Nephron (organoid): ENCODE data around the gene LIX1.
"Not testable (repeated sequence)": the region's sequence is repeated elsewhere in the genome, so short reads cannot be mapped to it uniquely, and the experiment has no call there.

ENCODE experiments used
- H3K27ac Mint-ChIP-seq, 3 experiments: 2 replicates each; pipeline ENCODE4 v1.8.0; 2020; ENCODE audit warnings: mixed read lengths in 3 of 3, mild to moderate bottlenecking in 2 of 3, moderate library complexity in 1 of 3
- H3K27me3 Mint-ChIP-seq: 2 replicates; pipeline ENCODE4 v1.8.0; 2021; ENCODE audit warnings: low read depth, mild to moderate bottlenecking, moderate library complexity, mixed read lengths
- H3K36me3 Mint-ChIP-seq: 2 replicates; pipeline ENCODE4 v1.8.0; 2020; ENCODE audit warnings: low read depth, mixed read lengths
- H3K4me1 Mint-ChIP-seq: 2 replicates; pipeline ENCODE4 v1.8.0; 2020; ENCODE audit warnings: mixed read lengths
- H3K4me3 Mint-ChIP-seq, 3 experiments: 2 replicates each; pipeline ENCODE4 v1.8.0; 2020; ENCODE audit warnings: mild to moderate bottlenecking in 3 of 3, mixed read lengths in 3 of 3, moderate library complexity in 2 of 3
- H3K9me3 Mint-ChIP-seq: 2 replicates; pipeline ENCODE4 v1.8.0; 2020; ENCODE audit warnings: mixed read lengths
- TF ChIP-seq, protein P1 (sequence below), 3 experiments: fragments of 200-600 bp; sonication (generic); IDR thresholded peaks; one replicate each; pipeline ENCODE4 v1.5.0; 2021; ENCODE audit warnings: antibody characterized with exemption in 3 of 3; ENCODE audit not compliant: unreplicated experiment in 3 of 3

The LIX1 gene

DNA sequence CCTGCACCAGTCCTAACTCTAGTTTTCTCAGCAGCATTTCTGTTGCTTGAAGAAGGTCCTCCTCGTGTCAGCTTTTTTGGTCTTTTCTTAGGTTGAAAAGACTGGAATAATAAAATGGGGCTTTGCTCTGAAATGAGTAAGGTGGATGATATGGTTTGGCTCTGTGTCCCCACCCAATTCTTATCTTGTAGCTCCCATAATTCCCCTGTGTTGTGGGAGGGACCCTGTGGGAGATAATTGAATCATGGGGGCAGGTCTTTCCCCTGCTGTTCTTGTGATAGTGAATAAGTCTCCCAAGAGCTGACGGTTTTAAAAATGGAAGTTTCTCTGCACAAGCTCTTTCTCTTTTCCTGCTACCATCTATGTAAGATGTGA is 53.6 kb downstream of the LIX1 start:
- TF ChIP-seq, protein P1, sequence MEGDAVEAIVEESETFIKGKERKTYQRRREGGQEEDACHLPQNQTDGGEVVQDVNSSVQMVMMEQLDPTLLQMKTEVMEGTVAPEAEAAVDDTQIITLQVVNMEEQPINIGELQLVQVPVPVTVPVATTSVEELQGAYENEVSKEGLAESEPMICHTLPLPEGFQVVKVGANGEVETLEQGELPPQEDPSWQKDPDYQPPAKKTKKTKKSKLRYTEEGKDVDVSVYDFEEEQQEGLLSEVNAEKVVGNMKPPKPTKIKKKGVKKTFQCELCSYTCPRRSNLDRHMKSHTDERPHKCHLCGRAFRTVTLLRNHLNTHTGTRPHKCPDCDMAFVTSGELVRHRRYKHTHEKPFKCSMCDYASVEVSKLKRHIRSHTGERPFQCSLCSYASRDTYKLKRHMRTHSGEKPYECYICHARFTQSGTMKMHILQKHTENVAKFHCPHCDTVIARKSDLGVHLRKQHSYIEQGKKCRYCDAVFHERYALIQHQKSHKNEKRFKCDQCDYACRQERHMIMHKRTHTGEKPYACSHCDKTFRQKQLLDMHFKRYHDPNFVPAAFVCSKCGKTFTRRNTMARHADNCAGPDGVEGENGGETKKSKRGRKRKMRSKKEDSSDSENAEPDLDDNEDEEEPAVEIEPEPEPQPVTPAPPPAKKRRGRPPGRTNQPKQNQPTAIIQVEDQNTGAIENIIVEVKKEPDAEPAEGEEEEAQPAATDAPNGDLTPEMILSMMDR (IDR thresholded peaks at IDR 0.05; ENCODE audit: unreplicated experiment in 3 of 3), result no peak
- Mint-ChIP-seq H3K4me3 (no peak overlapping the region), H3K4me1 (no peaks in the 10 kb centered on the region), H3K27ac (no peak overlapping the region), H3K27me3 (peaks cover 5% of the 10 kb centered on the region), H3K9me3 (peaks cover 3% of the 10 kb centered on the region), H3K36me3 (no peaks in the 10 kb centered on the region)

- H3K27ac Mint-ChIP-seq, result no peak overlapping the region
- peaks cover 3% of the 10 kb centered on the region for H3K9me3 Mint-ChIP-seq
- H3K27me3 Mint-ChIP-seq, result peaks cover 5% of the 10 kb centered on the region
- TF ChIP-seq, protein P1 (IDR thresholded peaks at IDR 0.05; ENCODE audit: unreplicated experiment in 3 of 3), result no peak
- H3K4me1 Mint-ChIP-seq, result no peaks in the 10 kb centered on the region
- H3K4me3 Mint-ChIP-seq, result no peak overlapping the region
- H3K36me3 Mint-ChIP-seq, result no peaks in the 10 kb centered on the region
These were observed 55.3 kb downstream of the LIX1 start for GRCh38 chr5:97087138-97087537.

GRCh38 chr5:97085459-97086181 is 56.8 kb downstream of the LIX1 start:
- H3K4me3 Mint-ChIP-seq, result no peak overlapping the region
- no peak overlapping the region for H3K27ac Mint-ChIP-seq
- H3K9me3 Mint-ChIP-seq, result peaks cover 3% of the 10 kb centered on the region
- no peaks in the 10 kb centered on the region for H3K4me1 Mint-ChIP-seq
- TF ChIP-seq, protein P1 (IDR thresholded peaks at IDR 0.05; ENCODE audit: unreplicated experiment in 3 of 3), result no peak
- no peaks in the 10 kb centered on the region for H3K27me3 Mint-ChIP-seq
- H3K36me3 Mint-ChIP-seq, result no peaks in the 10 kb centered on the region

GRCh38 chr5:97084782-97085458 is 57.5 kb downstream of the LIX1 start:
- not testable (repeated sequence) for H3K27me3 Mint-ChIP-seq, H3K36me3 Mint-ChIP-seq, H3K27ac Mint-ChIP-seq, H3K9me3 Mint-ChIP-seq, H3K4me3 Mint-ChIP-seq, H3K4me1 Mint-ChIP-seq

DNA sequence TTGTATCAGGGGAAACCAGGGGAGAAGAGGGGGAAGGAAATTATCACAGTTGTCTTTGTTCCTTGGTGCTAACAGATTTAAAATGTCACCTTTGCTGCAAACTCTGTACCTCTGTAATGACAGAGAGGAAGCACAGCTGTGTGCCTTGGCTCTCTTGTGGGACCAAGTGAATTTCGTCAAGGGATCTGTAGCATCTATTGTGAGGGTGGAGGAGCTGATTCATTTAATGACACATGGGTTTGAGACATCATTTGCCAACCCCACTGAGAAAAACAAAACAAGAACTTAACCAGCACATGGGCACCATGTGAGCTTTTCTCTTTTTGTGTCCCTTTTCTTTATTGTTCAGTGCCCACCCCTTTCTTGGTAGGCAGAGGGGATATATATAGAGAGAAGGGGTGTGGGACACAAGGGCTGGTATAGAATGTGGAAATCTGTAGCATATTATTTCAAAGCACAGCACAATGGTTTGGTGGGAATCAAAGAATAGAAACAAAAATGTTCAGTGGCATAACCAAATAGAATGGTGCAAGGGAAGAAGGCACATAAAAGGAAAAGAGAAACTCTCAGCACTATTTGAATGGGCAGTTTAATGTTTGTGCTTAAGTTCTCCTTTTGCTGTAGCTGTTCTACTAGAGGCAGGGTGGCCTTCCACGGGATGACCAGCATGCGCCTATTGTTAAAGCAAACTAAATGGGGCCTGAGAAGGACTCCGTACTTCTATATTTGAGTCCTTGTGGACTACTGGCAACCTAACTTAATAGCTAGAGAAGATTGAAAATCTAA is 63.3 kb downstream of the LIX1 start:
- H3K4me1 Mint-ChIP-seq, result no peaks in the 10 kb centered on the region
- H3K4me3 Mint-ChIP-seq, result no peak overlapping the region
- no peaks in the 10 kb centered on the region for H3K36me3 Mint-ChIP-seq
- H3K9me3 Mint-ChIP-seq, result no peaks in the 10 kb centered on the region
- H3K27me3 Mint-ChIP-seq, result no peaks in the 10 kb centered on the region
- no peak overlapping the region for H3K27ac Mint-ChIP-seq
- TF ChIP-seq, protein P1 (IDR thresholded peaks at IDR 0.05; ENCODE audit: unreplicated experiment in 3 of 3), result no peak

DNA sequence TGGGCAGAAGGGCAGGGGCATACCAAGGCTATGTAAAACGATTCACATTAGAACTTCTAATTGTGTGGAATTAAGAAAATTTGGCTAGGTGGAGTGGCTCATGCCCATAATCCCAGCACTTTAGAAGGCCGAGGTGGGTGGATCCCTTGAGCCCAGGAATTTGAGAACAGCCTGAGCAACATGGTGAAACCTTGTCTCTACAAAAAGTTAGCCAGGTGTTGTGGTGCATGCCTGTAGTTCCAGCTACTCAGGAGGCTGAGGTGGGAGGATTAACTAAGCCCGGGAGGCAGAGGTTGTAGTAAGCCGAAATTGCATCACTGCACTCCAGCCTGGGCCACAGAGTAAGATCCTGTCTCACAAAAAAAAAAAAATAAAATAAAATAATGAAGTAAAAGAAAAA is 65.2 kb downstream of the LIX1 start:
- H3K27ac Mint-ChIP-seq, result no peak overlapping the region
- TF ChIP-seq, protein P1 (IDR thresholded peaks at IDR 0.05; ENCODE audit: unreplicated experiment in 3 of 3), result no peak
- no peaks in the 10 kb centered on the region for H3K27me3 Mint-ChIP-seq
- H3K36me3 Mint-ChIP-seq, result no peaks in the 10 kb centered on the region
- peaks cover 9% of the 10 kb centered on the region for H3K4me1 Mint-ChIP-seq
- no peak overlapping the region for H3K4me3 Mint-ChIP-seq
- H3K9me3 Mint-ChIP-seq, result no peaks in the 10 kb centered on the region
